OCI-LY1 (cell line): Measurements from ENCODE around the gene SAMD14.
A peak's percentile ranks its signal among the peaks of the same experiment; 100 is the strongest.

Experiments used
- H2AFZ ChIP-seq: fragments of 200-600 bp; sonication (generic), shearing (Covaris generic); 2 replicates; pipeline ENCODE4 v1.6.0; 2014; ENCODE audit warnings: antibody characterized with exemption, mild to moderate bottlenecking, low read length
- H3F3A ChIP-seq: fragments of 200-600 bp; sonication (generic), shearing (Covaris generic); 2 replicates; pipeline ENCODE4 v1.6.0; 2014; ENCODE audit warnings: mild to moderate bottlenecking, antibody characterized with exemption, low read length, moderate library complexity; ENCODE audit not compliant: insufficient read depth
- H3K27ac ChIP-seq: fragments of 200-600 bp; sonication (generic); 2 replicates; pipeline ENCODE4 v1.5.1; 2014; ENCODE audit warnings: low read length, mixed run types, mild to moderate bottlenecking, low read depth; ENCODE audit not compliant: poor library complexity, severe bottlenecking
- H3K27me3 ChIP-seq: fragments of 200-600 bp; sonication (generic); 2 replicates; pipeline ENCODE4 v1.6.0; 2014; ENCODE audit warnings: antibody characterized with exemption, mild to moderate bottlenecking, low read length, moderate library complexity; ENCODE audit not compliant: insufficient read depth
- H3K36me3 ChIP-seq: fragments of 200-600 bp; sonication (generic); 2 replicates; pipeline ENCODE4 v1.6.1; 2014; ENCODE audit warnings: mild to moderate bottlenecking, antibody characterized with exemption, low read length, moderate library complexity, mixed read lengths; ENCODE audit not compliant: insufficient read depth
- H3K4me1 ChIP-seq: fragments of 200-600 bp; sonication (generic); 2 replicates; pipeline ENCODE4 v1.5.1; 2014; ENCODE audit warnings: mild to moderate bottlenecking, low read length, moderate library complexity; ENCODE audit not compliant: insufficient read depth, severe bottlenecking
- H3K4me2 ChIP-seq: fragments of 200-600 bp; sonication (generic), shearing (Covaris generic); 2 replicates; pipeline ENCODE4 v1.6.1; 2014; ENCODE audit warnings: low read length
- H3K4me3 ChIP-seq: fragments of 200-600 bp; sonication (generic); 2 replicates; pipeline ENCODE4 v1.5.1; 2014; ENCODE audit warnings: low read length, low read depth, mild to moderate bottlenecking, mixed read lengths; ENCODE audit not compliant: poor library complexity, severe bottlenecking
- H3K79me2 ChIP-seq: fragments of 200-600 bp; shearing (Covaris generic); 2 replicates; pipeline ENCODE4 v1.6.1; 2016; ENCODE audit warnings: mixed run types, low read length, mixed read lengths; ENCODE audit not compliant: insufficient read depth
- H3K9ac ChIP-seq: fragments of 200-600 bp; sonication (generic), shearing (Covaris generic); 2 replicates; pipeline ENCODE4 v1.6.1; 2014; ENCODE audit warnings: mild to moderate bottlenecking, low read length, mixed read lengths
- H3K9me2 ChIP-seq: fragments of 200-600 bp; sonication (generic), shearing (Covaris generic); 2 replicates; pipeline ENCODE4 v1.6.1; 2014; ENCODE audit warnings: low read depth, mild to moderate bottlenecking, low read length, mixed read lengths
- H3K9me3 ChIP-seq: fragments of 200-600 bp; shearing (Covaris generic); 2 replicates; pipeline ENCODE4 v1.6.1; 2014; ENCODE audit warnings: low read length, mixed read lengths
- H4K20me1 ChIP-seq: fragments of 200-600 bp; sonication (generic), shearing (Covaris generic); 2 replicates; pipeline ENCODE4 v1.6.0; 2016; ENCODE audit warnings: mild to moderate bottlenecking, low read length; ENCODE audit not compliant: insufficient read depth
- EZH2 ChIP-seq: fragments of 200-600 bp; sonication (generic), shearing (Covaris generic); IDR thresholded peaks from 2 replicates; pipeline ENCODE4 v1.8.0; 2017; ENCODE audit warnings: borderline replicate concordance, mixed run types, mild to moderate bottlenecking, antibody characterized with exemption, low read length, moderate library complexity, mixed read lengths
- TF ChIP-seq, protein P1 (sequence below): fragments of 200-600 bp; sonication (generic), shearing (Covaris generic); IDR thresholded peaks from 2 replicates; pipeline ENCODE4 v1.5.1; 2017; ENCODE audit warnings: mild to moderate bottlenecking, antibody characterized with exemption, low read length, moderate library complexity, mixed read lengths

Gene SAMD14

DNA sequence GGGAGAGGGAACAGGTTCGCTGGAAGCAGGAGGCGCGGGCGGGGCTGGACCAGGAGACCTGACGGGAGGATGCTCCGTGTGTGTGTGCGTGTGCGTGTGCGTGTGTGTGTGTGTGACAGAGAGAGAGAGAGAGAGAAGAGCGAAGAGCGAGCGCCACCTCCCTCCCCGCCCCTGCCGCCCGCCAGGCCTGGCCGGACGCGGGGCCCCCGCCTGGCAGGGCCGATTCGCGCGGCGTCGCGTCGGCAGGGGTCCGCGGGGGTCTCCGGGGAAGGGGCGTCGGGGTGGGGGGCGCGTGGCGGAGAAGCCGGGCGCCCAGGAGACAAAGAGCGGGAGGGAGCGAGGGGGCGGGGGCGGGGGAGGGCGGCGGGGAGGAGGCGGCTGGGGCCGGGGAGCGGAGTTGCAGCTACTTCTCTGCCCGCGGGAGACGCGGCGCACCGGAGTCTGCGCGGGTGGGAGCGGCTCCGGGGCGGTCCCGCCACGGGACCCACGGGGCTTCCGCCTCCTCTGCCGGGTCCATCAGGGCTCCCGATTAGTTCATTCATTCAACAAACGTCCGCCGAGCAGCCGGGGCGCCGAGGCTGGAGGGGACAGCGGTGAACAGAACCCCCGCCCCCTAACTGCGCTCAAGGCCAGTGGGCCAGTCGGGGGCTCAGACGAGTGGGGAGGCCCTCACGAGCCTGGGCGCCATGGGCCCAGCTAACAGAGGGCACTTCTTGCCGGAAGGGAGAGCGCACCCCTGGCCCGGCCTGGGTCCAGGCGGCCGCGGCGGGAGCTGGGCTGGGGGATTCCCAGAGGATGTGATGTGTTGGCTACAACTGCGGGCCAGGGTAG is at the start of gene SAMD14:
TSS of gene SAMD14 (minus strand) at position 433 of the 831 bp plus-strand sequence. CDS start 5,201 bp downstream, outside the sequence.
- H3K27me3 ChIP-seq = peaks cover 5% of the 10 kb centered on the region; the same call in 1 of the 2 replicates
- peak within 1 kb of the TSS; percentile 54 for H3K4me2 ChIP-seq
- no peaks in the 10 kb centered on the region for H3K79me2 ChIP-seq
- TF ChIP-seq, protein P1, sequence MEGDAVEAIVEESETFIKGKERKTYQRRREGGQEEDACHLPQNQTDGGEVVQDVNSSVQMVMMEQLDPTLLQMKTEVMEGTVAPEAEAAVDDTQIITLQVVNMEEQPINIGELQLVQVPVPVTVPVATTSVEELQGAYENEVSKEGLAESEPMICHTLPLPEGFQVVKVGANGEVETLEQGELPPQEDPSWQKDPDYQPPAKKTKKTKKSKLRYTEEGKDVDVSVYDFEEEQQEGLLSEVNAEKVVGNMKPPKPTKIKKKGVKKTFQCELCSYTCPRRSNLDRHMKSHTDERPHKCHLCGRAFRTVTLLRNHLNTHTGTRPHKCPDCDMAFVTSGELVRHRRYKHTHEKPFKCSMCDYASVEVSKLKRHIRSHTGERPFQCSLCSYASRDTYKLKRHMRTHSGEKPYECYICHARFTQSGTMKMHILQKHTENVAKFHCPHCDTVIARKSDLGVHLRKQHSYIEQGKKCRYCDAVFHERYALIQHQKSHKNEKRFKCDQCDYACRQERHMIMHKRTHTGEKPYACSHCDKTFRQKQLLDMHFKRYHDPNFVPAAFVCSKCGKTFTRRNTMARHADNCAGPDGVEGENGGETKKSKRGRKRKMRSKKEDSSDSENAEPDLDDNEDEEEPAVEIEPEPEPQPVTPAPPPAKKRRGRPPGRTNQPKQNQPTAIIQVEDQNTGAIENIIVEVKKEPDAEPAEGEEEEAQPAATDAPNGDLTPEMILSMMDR = no peak
- TF ChIP-seq EZH2 = no peak
- H3K9me2 ChIP-seq = no peaks in the 10 kb centered on the region
- H3K4me1 ChIP-seq = peaks cover 3% of the 10 kb centered on the region
- peak within 1 kb of the TSS; percentile 40 for H3K4me3 ChIP-seq
- no peak within 1 kb of the TSS for H3K27ac ChIP-seq
- H3K36me3 ChIP-seq = peaks cover 11% of the 10 kb centered on the region
- H3K9me3 ChIP-seq = no peaks in the 10 kb centered on the region
- H3F3A ChIP-seq = no peaks in the 10 kb centered on the region
- H3K9ac ChIP-seq = no peak within 1 kb of the TSS
- no peak within 1 kb of the TSS for H2AFZ ChIP-seq
- no peaks in the 10 kb centered on the region for H4K20me1 ChIP-seq

DNA sequence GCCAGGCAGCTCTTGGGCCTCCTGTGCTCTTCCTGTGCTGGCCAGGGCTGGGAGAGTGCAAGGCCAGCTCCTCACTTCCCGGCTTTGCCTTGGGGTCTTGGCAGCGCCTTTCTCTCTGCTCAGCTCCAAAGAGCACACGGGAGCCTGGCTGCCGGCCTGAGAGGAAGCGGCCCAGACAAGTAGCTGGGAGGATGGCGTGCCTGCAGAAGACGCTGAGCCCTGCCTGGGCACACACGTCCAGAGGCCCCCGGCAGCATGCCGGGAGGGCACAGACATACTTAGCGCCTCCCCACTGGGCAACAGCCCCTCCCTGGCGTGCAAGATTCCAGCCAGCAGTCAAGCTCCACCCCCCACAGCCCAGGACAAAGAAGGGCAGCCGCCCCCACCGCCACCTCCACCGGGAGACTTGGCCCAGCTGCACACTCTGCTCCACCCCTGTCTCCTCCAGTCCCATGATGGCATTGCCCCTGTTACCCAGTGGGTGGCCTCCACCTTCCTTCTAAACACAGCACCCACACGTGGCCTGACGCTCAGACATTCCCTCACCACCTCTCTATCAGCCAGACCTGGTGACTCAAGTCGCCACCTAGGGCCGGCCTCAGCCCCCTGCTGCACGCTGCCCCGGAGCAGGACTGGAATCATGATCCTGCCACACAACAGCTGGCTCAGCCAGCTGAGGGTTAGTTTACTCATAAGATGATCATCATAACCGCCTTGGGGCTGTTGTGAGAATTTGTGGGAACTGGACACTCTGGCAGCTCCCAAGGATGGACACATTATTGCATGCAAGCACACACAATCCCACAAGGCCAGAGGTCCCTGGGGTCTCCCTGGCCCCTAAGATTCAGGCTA is 48.2 kb upstream of the SAMD14 start:
- no peak overlapping the region for H3K4me3 ChIP-seq
- H3F3A ChIP-seq = no peaks in the 10 kb centered on the region
- H3K4me2 ChIP-seq = no peak overlapping the region; the same call in 1 of the 2 replicates
- TF ChIP-seq EZH2 = no peak
- TF ChIP-seq, protein P1 = peak; percentile 88
- H3K36me3 ChIP-seq = no peaks in the 10 kb centered on the region
- no peaks in the 10 kb centered on the region; the same call in 1 of the 2 replicates for H3K27me3 ChIP-seq
- H3K4me1 ChIP-seq = peaks cover 7% of the 10 kb centered on the region
- no peaks in the 10 kb centered on the region for H4K20me1 ChIP-seq
- no peaks in the 10 kb centered on the region for H3K79me2 ChIP-seq
- no peak overlapping the region for H3K27ac ChIP-seq
- H2AFZ ChIP-seq = no peak overlapping the region
- no peak overlapping the region for H3K9ac ChIP-seq
- no peaks in the 10 kb centered on the region for H3K9me3 ChIP-seq
- H3K9me2 ChIP-seq = no peaks in the 10 kb centered on the region

GRCh38 chr17:50177476-50177875 is 47.5 kb upstream of the SAMD14 start:
- no peak overlapping the region for H3K9ac ChIP-seq
- no peaks in the 10 kb centered on the region for H4K20me1 ChIP-seq
- H3K9me3 ChIP-seq = no peaks in the 10 kb centered on the region
- H3K4me1 ChIP-seq = peaks cover 7% of the 10 kb centered on the region
- H3K36me3 ChIP-seq = no peaks in the 10 kb centered on the region
- H3K4me3 ChIP-seq = no peak overlapping the region
- no peak overlapping the region for H3K4me2 ChIP-seq
- TF ChIP-seq EZH2 = no peak
- H3K79me2 ChIP-seq = no peaks in the 10 kb centered on the region
- no peaks in the 10 kb centered on the region; the same call in 1 of the 2 replicates for H3K27me3 ChIP-seq
- no peaks in the 10 kb centered on the region for H3K9me2 ChIP-seq
- H3K27ac ChIP-seq = no peak overlapping the region
- H2AFZ ChIP-seq = no peak overlapping the region
- H3F3A ChIP-seq = no peaks in the 10 kb centered on the region
